PC-3 (cell line): ENCODE data around the gene CBFA2T2. TPM values are rescaled to one million over a fixed set of nuclear protein-coding genes. Genes with fewer than 3 reads are reported as not detected.
"Not testable (repeated sequence)": the region's sequence is repeated elsewhere in the genome, so short reads cannot be mapped to it uniquely, and the experiment has no call there.

ENCODE experiments used
- ATAC-seq: fragments of 200-7000 bp; cut with Tn5 transposase; 2 replicates; pipeline ENCODE4 v1.9.1; 2020; ENCODE audit warnings: mild to moderate bottlenecking, moderate library complexity
- BruUV-seq: library from RNA; stranded (reverse); fragments of 400-500 nt; replicated peaks from 2 replicates; lab custom pipeline; 2021; lab: Mats Ljungman, UMichigan
- CTCF ChIA-PET: fragments of 300-600 bp; sonication (Branson Sonifier 250); formaldehyde crosslinking; loops from one replicate; lab custom pipeline; 2022; ENCODE audit warnings: antibody characterized with exemption; lab: Charles Lee
- POLR2A ChIA-PET: fragments of 300-600 bp; sonication (Branson Sonifier 250); formaldehyde crosslinking; loops from one replicate; lab custom pipeline; 2022; ENCODE audit warnings: antibody characterized with exemption; ENCODE audit not compliant: unreplicated experiment; lab: Charles Lee
- DNase-seq: peaks from one replicate; pipeline ENCODE4 v3.0.0-alpha.2; 2015
- H2AFZ ChIP-seq: fragments of 300-600 bp; sonication (generic); 2 replicates; pipeline ENCODE4 v1.6.0; 2016; ENCODE audit warnings: antibody characterized with exemption, low read length
- H3F3A ChIP-seq: fragments of 300-600 bp; sonication (generic); one replicate; pipeline ENCODE4 v1.6.0; 2017; ENCODE audit warnings: antibody characterized with exemption, low read length, control low read depth, mild to moderate bottlenecking; ENCODE audit not compliant: unreplicated experiment
- H3K27ac ChIP-seq: fragments of 300-600 bp; sonication (generic); 2 replicates; pipeline ENCODE4 v1.5.1; 2016; ENCODE audit warnings: mild to moderate bottlenecking, low read length
- H3K27me3 ChIP-seq: fragments of 300-600 bp; sonication (generic); 2 replicates; pipeline ENCODE4 v1.6.1; 2016; ENCODE audit warnings: low read length, mixed read lengths
- H3K36me3 ChIP-seq: fragments of 300-600 bp; sonication (generic); 2 replicates; pipeline ENCODE4 v1.6.1; 2016; ENCODE audit warnings: low read depth, mixed run types, low read length, mixed read lengths
- H3K4me1 ChIP-seq: fragments of 300-600 bp; sonication (generic); 2 replicates; pipeline ENCODE4 v1.5.1; 2016; ENCODE audit warnings: low read length; ENCODE audit not compliant: insufficient read depth
- H3K4me2 ChIP-seq: fragments of 300-600 bp; sonication (generic); 2 replicates; pipeline ENCODE4 v1.6.0; 2016; ENCODE audit warnings: low read length
- H3K4me3 ChIP-seq: fragments of 300-600 bp; sonication (generic); 2 replicates; pipeline ENCODE4 v1.5.1; 2016; ENCODE audit warnings: mild to moderate bottlenecking, low read length, mixed read lengths
- H3K79me2 ChIP-seq: fragments of 300-600 bp; sonication (generic); 2 replicates; pipeline ENCODE4 v1.6.1; 2017; ENCODE audit warnings: low read length, mixed read lengths
- H3K9ac ChIP-seq: fragments of 300-600 bp; sonication (generic); 2 replicates; pipeline ENCODE4 v1.6.0; 2016; ENCODE audit warnings: mild to moderate bottlenecking, low read length
- H3K9me2 ChIP-seq: fragments of 300-600 bp; sonication (generic); replicated peaks from 2 replicates; pipeline ENCODE4 v1.6.1; 2016; ENCODE audit warnings: mixed run types, low read length, mixed read lengths
- H3K9me3 ChIP-seq: fragments of 300-600 bp; sonication (generic); 2 replicates; pipeline ENCODE4 v1.6.1; 2016; ENCODE audit warnings: low read length, mixed read lengths
- H4K20me1 ChIP-seq: fragments of 300-600 bp; sonication (generic); 2 replicates; pipeline ENCODE4 v1.6.1; 2016; ENCODE audit warnings: low read length, mixed read lengths
- EZH2 ChIP-seq: fragments of 300-600 bp; sonication (generic); IDR thresholded peaks from one replicate; pipeline ENCODE4 v1.6.1; 2017; ENCODE audit warnings: antibody characterized with exemption, mild to moderate bottlenecking, low read length; ENCODE audit not compliant: unreplicated experiment
- EZH2phosphoT487 ChIP-seq: fragments of 300-600 bp; sonication (generic); IDR thresholded peaks from 2 replicates; pipeline ENCODE4 v1.6.1; 2018; ENCODE audit warnings: mild to moderate bottlenecking, antibody characterized with exemption, low read length, borderline replicate concordance
- intact Hi-C: fragments of 100-400 bp; cut with micrococcal nuclease; formaldehyde crosslinking; loops from 2 replicates; pipeline ENCODE4 v1.9.0; 2023
- total RNA-seq: library from RNA; depleted of rRNA; stranded (reverse); fragments of >200 nt; gene quantifications from 2 replicates; pipeline ENCODE4 v1.2.3, GENCODE V29; 2014; rRNA removed
- TF ChIP-seq, protein P1 (sequence below): fragments of 300-600 bp; sonication (generic); conservative IDR thresholded peaks from 2 replicates; pipeline ENCODE4 v1.5.1; 2017; ENCODE audit warnings: antibody characterized with exemption, low read depth, mild to moderate bottlenecking, low read length

CBFA2T2 gene
- total RNA-seq, 1 experiment from 2014 or later: 9.7 TPM

DNA sequence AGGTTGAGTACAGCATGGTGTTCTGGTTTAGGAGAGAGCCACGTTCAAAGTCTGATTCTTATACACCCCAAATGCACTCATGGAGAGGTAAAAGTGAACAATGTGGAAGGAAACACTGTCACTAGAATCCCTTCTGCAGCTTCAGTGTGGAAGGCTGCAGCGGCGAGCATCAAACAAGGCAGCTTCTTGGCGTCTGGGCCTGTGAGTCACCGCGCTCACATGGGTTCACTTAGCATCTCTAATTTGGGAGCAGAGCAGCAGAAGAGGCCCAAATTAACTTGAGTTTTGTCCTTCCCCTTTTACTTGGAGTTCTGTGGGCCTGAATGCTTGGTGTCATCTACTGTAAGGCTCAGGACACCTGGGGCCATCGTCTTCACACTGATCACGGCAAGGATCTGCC is 207.2 kb downstream of the CBFA2T2 start:
- ChIA-PET CTCF (no interaction called here), POLR2A (no interaction called here)
- no peaks in the 10 kb centered on the region for H3K4me1 ChIP-seq
- no peaks in the 10 kb centered on the region for H3K9me2 ChIP-seq
- H3K4me2 ChIP-seq: no peak overlapping the region
- no peak overlapping the region for H3K27ac ChIP-seq
- no peaks in the 10 kb centered on the region for H3K27me3 ChIP-seq
- DNase-seq (no peak), ATAC-seq (no peak)
- TF ChIP-seq, protein P1, sequence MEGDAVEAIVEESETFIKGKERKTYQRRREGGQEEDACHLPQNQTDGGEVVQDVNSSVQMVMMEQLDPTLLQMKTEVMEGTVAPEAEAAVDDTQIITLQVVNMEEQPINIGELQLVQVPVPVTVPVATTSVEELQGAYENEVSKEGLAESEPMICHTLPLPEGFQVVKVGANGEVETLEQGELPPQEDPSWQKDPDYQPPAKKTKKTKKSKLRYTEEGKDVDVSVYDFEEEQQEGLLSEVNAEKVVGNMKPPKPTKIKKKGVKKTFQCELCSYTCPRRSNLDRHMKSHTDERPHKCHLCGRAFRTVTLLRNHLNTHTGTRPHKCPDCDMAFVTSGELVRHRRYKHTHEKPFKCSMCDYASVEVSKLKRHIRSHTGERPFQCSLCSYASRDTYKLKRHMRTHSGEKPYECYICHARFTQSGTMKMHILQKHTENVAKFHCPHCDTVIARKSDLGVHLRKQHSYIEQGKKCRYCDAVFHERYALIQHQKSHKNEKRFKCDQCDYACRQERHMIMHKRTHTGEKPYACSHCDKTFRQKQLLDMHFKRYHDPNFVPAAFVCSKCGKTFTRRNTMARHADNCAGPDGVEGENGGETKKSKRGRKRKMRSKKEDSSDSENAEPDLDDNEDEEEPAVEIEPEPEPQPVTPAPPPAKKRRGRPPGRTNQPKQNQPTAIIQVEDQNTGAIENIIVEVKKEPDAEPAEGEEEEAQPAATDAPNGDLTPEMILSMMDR: no peak
- TF ChIP-seq EZH2phosphoT487 (no peak), EZH2 (no peak)
- no TSS peak for BruUV-seq
- H2AFZ ChIP-seq: no peak overlapping the region
- intact Hi-C loops: no loop called here
- no peaks in the 10 kb centered on the region for H3K79me2 ChIP-seq
- no peak overlapping the region for H3K4me3 ChIP-seq
- H3K36me3 ChIP-seq: no peaks in the 10 kb centered on the region
- H3K9me3 ChIP-seq: no peaks in the 10 kb centered on the region
- no peak overlapping the region for H3K9ac ChIP-seq
- no peaks in the 10 kb centered on the region for H4K20me1 ChIP-seq
- H3F3A ChIP-seq: no peaks in the 10 kb centered on the region

DNA sequence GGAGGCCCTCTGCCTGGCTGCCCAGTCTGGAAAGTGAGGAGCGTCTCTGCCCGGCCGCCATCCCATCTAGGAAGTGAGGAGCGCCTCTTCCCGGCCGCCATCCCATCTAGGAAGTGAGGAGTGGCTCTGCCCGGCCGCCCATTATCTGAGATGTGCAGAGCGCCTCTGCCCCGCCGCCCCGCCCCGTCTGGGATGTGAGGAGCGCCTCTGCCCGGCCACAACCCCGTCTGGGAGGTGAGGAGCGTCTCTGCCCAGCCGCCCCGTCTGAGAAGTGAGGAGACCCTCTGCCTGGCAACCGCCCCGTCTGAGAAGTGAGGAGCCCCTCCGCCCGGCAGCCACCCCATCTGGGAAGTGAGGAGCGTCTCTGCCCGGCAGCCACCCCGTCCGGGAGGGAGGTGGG is 209.1 kb downstream of the CBFA2T2 start:
- H3K27me3 ChIP-seq, H2AFZ ChIP-seq, DNase-seq, intact Hi-C loops, H3K9me2 ChIP-seq, ATAC-seq, H3K4me2 ChIP-seq, H3K4me3 ChIP-seq, H3K9me3 ChIP-seq, CTCF ChIA-PET, H3K4me1 ChIP-seq, H3F3A ChIP-seq, H3K79me2 ChIP-seq, POLR2A ChIA-PET, H3K9ac ChIP-seq, H4K20me1 ChIP-seq, H3K27ac ChIP-seq, BruUV-seq, H3K36me3 ChIP-seq: not testable (repeated sequence)

Other genes with a start within 250 kb of the CBFA2T2 start
- not detected in 2 replicates for gene BPIFB1, start 206.9 kb upstream of the CBFA2T2 start, total RNA-seq
- gene CDK5RAP1, start 88.6 kb upstream of the CBFA2T2 start, total RNA-seq: 31.2 and 53.4 TPM in 2 replicates
- 25.9 and 29.4 TPM in 2 replicates for gene SNTA1, start 46.3 kb upstream of the CBFA2T2 start, total RNA-seq
- gene C20orf144, start 172.2 kb downstream of the CBFA2T2 start, total RNA-seq: 0.17 TPM in 1 of 2 replicates, not detected in the other
- gene ACTL10, start 176.8 kb downstream of the CBFA2T2 start, total RNA-seq: 1.6 and 2.8 TPM in 2 replicates
- 41.2 and 43.5 TPM in 2 replicates for gene NECAB3, start 184.3 kb downstream of the CBFA2T2 start, total RNA-seq
- 63.7 and 72.2 TPM in 2 replicates for gene E2F1, start 196.3 kb downstream of the CBFA2T2 start, total RNA-seq
- not detected in 2 replicates for gene PXMP4, start 230.2 kb downstream of the CBFA2T2 start, total RNA-seq
- 4.4 and 5.1 TPM in 2 replicates for gene ZNF341, start 241.9 kb downstream of the CBFA2T2 start, total RNA-seq